ENCODE measurements around the gene TBX1.

GRCh38 chr22:19760951-19761724, 560 bp downstream of the TBX1 start:
- TF ChIP-seq CTCF (IDR thresholded peaks at IDR 0.05; ENCODE audit: insufficient read depth, low read depth, low read length) (no peak), EZH2 (IDR thresholded peaks at IDR 0.05; ENCODE audit: insufficient read depth, low read length) (peak; percentile 94)

All from astrocyte (in vitro differentiated cells and primary cell).